Keratinocyte (primary cell): ENCODE data around the gene ANKRD24.

Source experiments
- EZH2 ChIP-seq: IDR thresholded peaks from one replicate; pipeline ENCODE4 v1.6.1; 2012; ENCODE audit warnings: inconsistent platforms, mild to moderate bottlenecking, low read length, moderate library complexity
- TF ChIP-seq, protein P1 (sequence below), 3 experiments: IDR thresholded peaks in 1 of 3; conservative IDR thresholded peaks in 1 of 3; optimal IDR thresholded peaks in 1 of 3; 2 replicates in 2 of 3; 3 replicates in 1 of 3; pipeline versions ENCODE3 to v1.5.1; 2011; ENCODE audit warnings: low read length in 3 of 3, mild to moderate bottlenecking in 3 of 3, moderate library complexity in 2 of 3, control low read depth in 1 of 3, inconsistent platforms in 1 of 3; ENCODE audit not compliant: insufficient read depth in 2 of 3; ENCODE audit errors: extremely low read depth in 1 of 3

- TF ChIP-seq, protein P1, sequence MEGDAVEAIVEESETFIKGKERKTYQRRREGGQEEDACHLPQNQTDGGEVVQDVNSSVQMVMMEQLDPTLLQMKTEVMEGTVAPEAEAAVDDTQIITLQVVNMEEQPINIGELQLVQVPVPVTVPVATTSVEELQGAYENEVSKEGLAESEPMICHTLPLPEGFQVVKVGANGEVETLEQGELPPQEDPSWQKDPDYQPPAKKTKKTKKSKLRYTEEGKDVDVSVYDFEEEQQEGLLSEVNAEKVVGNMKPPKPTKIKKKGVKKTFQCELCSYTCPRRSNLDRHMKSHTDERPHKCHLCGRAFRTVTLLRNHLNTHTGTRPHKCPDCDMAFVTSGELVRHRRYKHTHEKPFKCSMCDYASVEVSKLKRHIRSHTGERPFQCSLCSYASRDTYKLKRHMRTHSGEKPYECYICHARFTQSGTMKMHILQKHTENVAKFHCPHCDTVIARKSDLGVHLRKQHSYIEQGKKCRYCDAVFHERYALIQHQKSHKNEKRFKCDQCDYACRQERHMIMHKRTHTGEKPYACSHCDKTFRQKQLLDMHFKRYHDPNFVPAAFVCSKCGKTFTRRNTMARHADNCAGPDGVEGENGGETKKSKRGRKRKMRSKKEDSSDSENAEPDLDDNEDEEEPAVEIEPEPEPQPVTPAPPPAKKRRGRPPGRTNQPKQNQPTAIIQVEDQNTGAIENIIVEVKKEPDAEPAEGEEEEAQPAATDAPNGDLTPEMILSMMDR (optimal IDR thresholded peaks at IDR 0.05 in 1 of 3, IDR thresholded peaks at IDR 0.05 in 1 of 3, conservative IDR thresholded peaks at IDR 0.05 in 1 of 3; ENCODE audit: extremely low read depth in 1 of 3, insufficient read depth in 2 of 3, low read length in 3 of 3): no peak
- no peak for TF ChIP-seq EZH2
Observed at GRCh38 chr19:4174213-4174894, 8.1 kb upstream of the ANKRD24 start.
